ENCODE measurements around the gene CCR9. TPM values are rescaled to one million over a fixed set of nuclear protein-coding genes. Genes with fewer than 3 reads are reported as not detected.

CCR9 gene
- total and polyA plus RNA-seq, 2 experiments from 2014 or later = not detected

DNA sequence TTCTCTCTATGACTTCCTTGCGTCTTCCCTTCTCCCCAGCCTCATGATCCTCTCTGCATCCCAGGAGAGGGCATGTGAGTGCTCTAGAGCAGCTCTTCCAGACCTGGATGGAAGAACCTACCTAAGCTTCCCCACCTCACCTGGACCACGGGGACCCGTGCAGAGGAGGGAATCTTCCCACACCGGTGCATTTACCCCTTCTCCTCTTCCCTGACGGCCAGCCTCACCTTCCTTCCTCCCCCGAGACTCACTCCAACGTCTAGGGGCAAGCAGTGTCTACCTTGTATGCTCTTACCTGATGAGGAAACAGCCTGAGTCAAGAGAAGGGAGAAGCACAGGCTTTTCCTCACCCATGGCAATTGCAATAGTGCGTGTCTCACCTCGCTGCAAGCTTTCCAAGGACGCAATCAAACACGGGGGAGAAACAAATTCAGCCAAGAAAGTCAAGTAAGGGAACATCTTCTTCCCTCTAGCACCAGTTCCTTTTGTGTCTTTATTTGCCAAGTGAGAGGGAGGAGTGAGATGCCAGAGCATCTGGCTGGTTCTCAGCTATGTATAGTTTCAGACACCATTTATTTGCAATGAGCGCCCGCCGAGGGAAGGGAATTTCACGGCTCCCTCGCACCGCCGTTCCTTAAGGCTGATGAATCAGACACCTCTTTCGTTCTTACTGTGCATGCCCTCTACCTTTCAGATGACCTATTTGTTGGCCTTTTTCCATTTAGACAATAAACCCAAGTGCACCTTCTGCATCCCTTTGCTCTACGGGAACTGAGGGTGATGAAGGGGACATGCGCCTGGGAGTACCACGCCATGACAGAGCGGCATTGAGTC, 1.8 kb upstream of the CCR9 start:
- Histone ChIP-seq H3K4me3 (no peak overlapping the region), H3K4me1 (ENCODE audit: insufficient read depth) (no peaks in the 10 kb centered on the region; the same call in 1 of the 2 replicates), H3F3A (replicated peaks; ENCODE audit: low read depth) (no peaks in the 10 kb centered on the region), H3K9me2 (ENCODE audit: insufficient read depth) (no peaks in the 10 kb centered on the region), H4K20me1 (replicated peaks; ENCODE audit: insufficient read depth) (no peaks in the 10 kb centered on the region), H3K27ac (ENCODE audit: low read depth) (no peak overlapping the region), H2AFZ (no peak overlapping the region), H3K79me2 (replicated peaks; ENCODE audit: insufficient read depth) (no peaks in the 10 kb centered on the region), H3K36me3 (ENCODE audit: insufficient read depth) (no peaks in the 10 kb centered on the region), H3K27me3 (ENCODE audit: insufficient read depth) (no peaks in the 10 kb centered on the region), H3K4me2 (no peak overlapping the region)
- no peaks in the 10 kb centered on the region for H3K36me3 Mint-ChIP-seq (ENCODE audit: low read depth)
- H3K9me3 Mint-ChIP-seq = no peaks in the 10 kb centered on the region
- no peak overlapping the region for H3K27ac Mint-ChIP-seq
- no peak for TF ChIP-seq ZNF114 (CRISPR knock-in tag; IDR thresholded peaks at IDR 0.05)
- no peak for TF ChIP-seq ZNF331 (CRISPR knock-in tag; IDR thresholded peaks at IDR 0.05; ENCODE audit: low read depth)
- peaks cover 4% of the 10 kb centered on the region for H3K27me3 Mint-ChIP-seq (ENCODE audit: insufficient read depth, low read depth, poor library complexity)
- peaks cover 10% of the 10 kb centered on the region; the same call in 2 of the 3 replicates for H3K4me1 Mint-ChIP-seq
- no peak overlapping the region for H3K4me3 Mint-ChIP-seq
- ATAC-seq = no peak
- no peak for DNase-seq (ENCODE audit: low spot score)

DNA sequence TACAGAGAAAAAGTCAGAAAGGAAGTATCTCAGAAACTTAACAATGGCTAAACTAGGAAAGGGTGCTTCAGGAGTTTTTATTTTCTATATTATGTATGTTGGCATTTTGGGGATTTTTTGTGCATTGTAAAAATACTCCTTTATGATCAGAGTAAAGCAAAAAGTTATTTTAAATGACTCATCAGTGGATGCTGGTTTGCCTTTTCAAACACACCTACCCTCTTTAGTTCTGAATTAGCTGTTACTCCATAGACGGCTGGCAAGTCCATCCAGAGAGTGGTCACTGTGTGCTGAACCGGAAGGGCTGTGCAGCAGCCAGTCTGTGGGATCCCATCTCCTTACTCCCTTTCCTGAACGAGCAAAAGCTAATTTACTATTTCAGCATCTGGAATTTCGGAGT, 942 bp downstream of the CCR9 start:
- DNase-seq (ENCODE audit: low spot score) (no peak), ATAC-seq (no peak)
- Histone ChIP-seq H3K36me3 (ENCODE audit: insufficient read depth) (no peaks in the 10 kb centered on the region), H3K79me2 (replicated peaks; ENCODE audit: insufficient read depth) (no peaks in the 10 kb centered on the region), H4K20me1 (replicated peaks; ENCODE audit: insufficient read depth) (no peaks in the 10 kb centered on the region), H2AFZ (no peak overlapping the region), H3K4me2 (no peak overlapping the region), H3K27me3 (ENCODE audit: insufficient read depth) (no peaks in the 10 kb centered on the region), H3K9me2 (ENCODE audit: insufficient read depth) (no peaks in the 10 kb centered on the region), H3K4me3 (no peak overlapping the region), H3K4me1 (ENCODE audit: insufficient read depth) (no peaks in the 10 kb centered on the region; the same call in 1 of the 2 replicates), H3K27ac (ENCODE audit: low read depth) (no peak overlapping the region), H3F3A (replicated peaks; ENCODE audit: low read depth) (no peaks in the 10 kb centered on the region)
- Mint-ChIP-seq H3K4me1 (peaks cover 10% of the 10 kb centered on the region; the same call in 2 of the 3 replicates), H3K9me3 (no peaks in the 10 kb centered on the region), H3K36me3 (ENCODE audit: low read depth) (no peaks in the 10 kb centered on the region), H3K4me3 (no peak overlapping the region), H3K27me3 (ENCODE audit: insufficient read depth, low read depth, poor library complexity) (peaks cover 4% of the 10 kb centered on the region), H3K27ac (no peak overlapping the region)
- TF ChIP-seq, protein P1, sequence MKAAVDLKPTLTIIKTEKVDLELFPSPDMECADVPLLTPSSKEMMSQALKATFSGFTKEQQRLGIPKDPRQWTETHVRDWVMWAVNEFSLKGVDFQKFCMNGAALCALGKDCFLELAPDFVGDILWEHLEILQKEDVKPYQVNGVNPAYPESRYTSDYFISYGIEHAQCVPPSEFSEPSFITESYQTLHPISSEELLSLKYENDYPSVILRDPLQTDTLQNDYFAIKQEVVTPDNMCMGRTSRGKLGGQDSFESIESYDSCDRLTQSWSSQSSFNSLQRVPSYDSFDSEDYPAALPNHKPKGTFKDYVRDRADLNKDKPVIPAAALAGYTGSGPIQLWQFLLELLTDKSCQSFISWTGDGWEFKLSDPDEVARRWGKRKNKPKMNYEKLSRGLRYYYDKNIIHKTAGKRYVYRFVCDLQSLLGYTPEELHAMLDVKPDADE (IDR thresholded peaks at IDR 0.05) = no peak
- TF ChIP-seq POLR2AphosphoS5 (IDR thresholded peaks at IDR 0.05; ENCODE audit: low read depth) (no peak), EZH2 (IDR thresholded peaks at IDR 0.05; ENCODE audit: low read depth, unreplicated experiment) (no peak), ZNF114 (CRISPR knock-in tag; IDR thresholded peaks at IDR 0.05) (no peak), EZH2phosphoT487 (IDR thresholded peaks at IDR 0.05; ENCODE audit: unreplicated experiment) (no peak), JUNB (IDR thresholded peaks at IDR 0.05; ENCODE audit: unreplicated experiment) (no peak), CREB1 (CRISPR knock-in tag; IDR thresholded peaks at IDR 0.05; ENCODE audit: low read depth) (no peak)
- TF ChIP-seq, protein P2, sequence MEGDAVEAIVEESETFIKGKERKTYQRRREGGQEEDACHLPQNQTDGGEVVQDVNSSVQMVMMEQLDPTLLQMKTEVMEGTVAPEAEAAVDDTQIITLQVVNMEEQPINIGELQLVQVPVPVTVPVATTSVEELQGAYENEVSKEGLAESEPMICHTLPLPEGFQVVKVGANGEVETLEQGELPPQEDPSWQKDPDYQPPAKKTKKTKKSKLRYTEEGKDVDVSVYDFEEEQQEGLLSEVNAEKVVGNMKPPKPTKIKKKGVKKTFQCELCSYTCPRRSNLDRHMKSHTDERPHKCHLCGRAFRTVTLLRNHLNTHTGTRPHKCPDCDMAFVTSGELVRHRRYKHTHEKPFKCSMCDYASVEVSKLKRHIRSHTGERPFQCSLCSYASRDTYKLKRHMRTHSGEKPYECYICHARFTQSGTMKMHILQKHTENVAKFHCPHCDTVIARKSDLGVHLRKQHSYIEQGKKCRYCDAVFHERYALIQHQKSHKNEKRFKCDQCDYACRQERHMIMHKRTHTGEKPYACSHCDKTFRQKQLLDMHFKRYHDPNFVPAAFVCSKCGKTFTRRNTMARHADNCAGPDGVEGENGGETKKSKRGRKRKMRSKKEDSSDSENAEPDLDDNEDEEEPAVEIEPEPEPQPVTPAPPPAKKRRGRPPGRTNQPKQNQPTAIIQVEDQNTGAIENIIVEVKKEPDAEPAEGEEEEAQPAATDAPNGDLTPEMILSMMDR (conservative IDR thresholded peaks at IDR 0.05; ENCODE audit: low read depth in 2 of 2) = no peak
- TF ChIP-seq, protein P3, sequence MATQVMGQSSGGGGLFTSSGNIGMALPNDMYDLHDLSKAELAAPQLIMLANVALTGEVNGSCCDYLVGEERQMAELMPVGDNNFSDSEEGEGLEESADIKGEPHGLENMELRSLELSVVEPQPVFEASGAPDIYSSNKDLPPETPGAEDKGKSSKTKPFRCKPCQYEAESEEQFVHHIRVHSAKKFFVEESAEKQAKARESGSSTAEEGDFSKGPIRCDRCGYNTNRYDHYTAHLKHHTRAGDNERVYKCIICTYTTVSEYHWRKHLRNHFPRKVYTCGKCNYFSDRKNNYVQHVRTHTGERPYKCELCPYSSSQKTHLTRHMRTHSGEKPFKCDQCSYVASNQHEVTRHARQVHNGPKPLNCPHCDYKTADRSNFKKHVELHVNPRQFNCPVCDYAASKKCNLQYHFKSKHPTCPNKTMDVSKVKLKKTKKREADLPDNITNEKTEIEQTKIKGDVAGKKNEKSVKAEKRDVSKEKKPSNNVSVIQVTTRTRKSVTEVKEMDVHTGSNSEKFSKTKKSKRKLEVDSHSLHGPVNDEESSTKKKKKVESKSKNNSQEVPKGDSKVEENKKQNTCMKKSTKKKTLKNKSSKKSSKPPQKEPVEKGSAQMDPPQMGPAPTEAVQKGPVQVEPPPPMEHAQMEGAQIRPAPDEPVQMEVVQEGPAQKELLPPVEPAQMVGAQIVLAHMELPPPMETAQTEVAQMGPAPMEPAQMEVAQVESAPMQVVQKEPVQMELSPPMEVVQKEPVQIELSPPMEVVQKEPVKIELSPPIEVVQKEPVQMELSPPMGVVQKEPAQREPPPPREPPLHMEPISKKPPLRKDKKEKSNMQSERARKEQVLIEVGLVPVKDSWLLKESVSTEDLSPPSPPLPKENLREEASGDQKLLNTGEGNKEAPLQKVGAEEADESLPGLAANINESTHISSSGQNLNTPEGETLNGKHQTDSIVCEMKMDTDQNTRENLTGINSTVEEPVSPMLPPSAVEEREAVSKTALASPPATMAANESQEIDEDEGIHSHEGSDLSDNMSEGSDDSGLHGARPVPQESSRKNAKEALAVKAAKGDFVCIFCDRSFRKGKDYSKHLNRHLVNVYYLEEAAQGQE (IDR thresholded peaks at IDR 0.05; ENCODE audit: unreplicated experiment) = no peak

Data from GM23338 (cell line).